HG02870 (cell line): ENCODE data around the gene PHKA2.

Experiments used
- ATAC-seq: cut with Tn5 transposase; IDR thresholded peaks from one replicate; pipeline ENCODE4 v1.9.1; 2021; ENCODE audit warnings: mild to moderate bottlenecking, moderate library complexity; ENCODE audit not compliant: unreplicated experiment

PHKA2 gene

DNA sequence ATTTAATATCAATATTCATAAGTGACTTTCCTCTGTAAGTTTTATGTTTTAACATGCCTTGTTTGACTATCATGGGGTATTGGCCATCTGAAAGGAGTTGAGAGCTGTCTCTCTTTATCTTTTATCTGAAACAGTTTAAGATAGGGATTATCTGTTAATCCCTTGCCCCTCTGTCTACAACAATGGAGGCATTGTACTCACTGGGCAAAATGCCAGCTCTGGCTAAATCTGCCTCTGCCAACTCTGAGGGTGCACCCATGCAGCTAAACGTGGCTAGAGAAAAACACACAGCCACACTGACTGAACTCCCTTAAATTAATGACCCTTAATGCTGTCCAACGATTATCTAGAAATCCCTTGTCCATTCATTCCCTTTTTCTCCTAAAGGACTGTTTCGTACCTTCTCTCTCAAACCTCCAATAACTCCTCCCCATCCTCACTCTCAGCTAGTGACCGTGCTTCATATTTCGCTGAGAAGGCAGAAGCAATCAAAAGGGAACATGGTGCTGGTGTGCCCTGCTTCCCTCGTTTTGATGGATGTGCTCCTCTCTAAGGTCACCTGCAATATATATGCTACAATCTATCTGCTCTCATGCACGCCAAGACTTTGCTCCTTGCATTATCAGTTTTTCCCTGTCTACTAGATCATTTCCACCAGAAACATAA is 10.3 kb downstream of the PHKA2 start:
- ATAC-seq = no peak

DNA sequence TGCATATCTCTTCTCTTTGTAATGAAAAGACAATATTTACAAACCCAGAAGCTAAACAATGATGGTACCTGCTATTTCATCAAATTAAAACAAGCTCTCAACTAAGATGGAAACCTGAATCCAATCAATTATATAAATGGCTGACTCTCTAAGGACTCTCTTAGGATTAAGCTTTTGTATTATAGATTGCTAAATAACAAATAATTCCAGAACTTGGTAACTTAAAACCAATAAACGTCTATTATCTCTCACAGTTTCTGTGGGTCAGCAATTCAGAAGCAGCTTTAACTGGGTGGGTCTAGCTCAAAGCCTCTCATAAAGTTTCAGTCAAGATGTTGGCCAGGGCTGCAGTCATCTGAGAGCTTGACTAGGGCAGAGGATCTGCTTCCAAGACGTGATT is 12.4 kb downstream of the PHKA2 start:
- ATAC-seq = no peak

- ATAC-seq = no peak
These were observed 13.4 kb downstream of the PHKA2 start for GRCh38 chrX:18970465-18970864.

DNA sequence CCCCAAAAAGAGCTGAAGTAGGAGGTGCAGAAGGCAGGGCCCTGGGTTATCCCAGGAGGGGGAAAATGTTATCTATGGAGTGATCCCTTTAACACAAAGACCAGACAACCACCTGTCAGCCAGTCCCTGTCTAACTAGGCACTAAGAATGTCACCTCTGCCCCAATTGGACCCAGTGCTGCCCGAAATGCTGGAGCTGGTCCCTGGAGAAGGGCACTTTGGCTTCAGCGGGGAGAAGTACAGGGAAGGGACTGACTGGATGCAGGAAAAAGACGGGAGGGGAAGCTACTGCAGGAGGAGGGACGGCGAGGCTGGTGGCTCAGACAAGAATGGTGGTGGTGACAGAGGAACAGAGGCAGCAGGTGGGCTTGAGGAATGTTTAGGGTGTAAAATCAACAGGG is 17.3 kb downstream of the PHKA2 start:
- no peak for ATAC-seq

- ATAC-seq = no peak
These were observed 19.0 kb downstream of the PHKA2 start for GRCh38 chrX:18964901-18965300.

DNA sequence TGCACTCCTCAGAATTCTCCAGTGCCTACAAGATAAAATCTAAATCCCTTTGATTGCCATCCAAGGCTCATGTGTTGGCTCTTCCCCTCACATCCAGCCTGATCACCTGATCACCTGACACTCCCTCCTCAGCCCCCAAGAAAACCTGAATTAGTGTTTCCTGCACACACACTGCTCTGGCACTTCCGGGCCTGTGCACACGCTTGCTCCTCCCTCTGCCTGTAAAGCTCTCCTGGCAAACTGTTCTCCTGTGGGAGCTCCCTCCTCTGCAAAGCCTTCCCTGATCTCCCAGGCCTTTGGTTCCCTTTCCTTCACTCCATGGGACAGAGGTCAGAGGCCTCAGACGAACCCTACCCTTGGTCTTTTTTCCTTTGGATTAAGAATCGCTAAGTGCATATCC is 19.9 kb downstream of the PHKA2 start:
- no peak for ATAC-seq

DNA sequence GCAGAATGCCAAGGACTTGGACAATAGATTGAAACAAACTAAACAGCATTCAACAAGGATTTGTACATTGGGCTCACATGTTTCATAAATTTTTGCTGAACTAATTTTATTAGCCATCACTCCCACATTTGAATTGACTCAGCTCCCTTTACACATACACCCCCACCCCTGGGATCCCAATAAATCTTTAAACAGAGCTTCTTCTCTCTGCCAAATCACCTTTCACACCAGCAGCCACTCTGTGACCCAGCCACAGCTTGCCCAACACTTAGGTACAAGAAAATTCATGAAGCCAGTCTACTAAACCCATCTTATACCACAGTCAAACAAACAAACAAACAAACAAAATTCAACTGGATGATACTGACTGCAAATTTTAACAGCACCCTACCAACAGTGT is 21.6 kb downstream of the PHKA2 start:
- no peak for ATAC-seq

- ATAC-seq = no peak
These were observed 22.2 kb downstream of the PHKA2 start for GRCh38 chrX:18961686-18962085.

DNA sequence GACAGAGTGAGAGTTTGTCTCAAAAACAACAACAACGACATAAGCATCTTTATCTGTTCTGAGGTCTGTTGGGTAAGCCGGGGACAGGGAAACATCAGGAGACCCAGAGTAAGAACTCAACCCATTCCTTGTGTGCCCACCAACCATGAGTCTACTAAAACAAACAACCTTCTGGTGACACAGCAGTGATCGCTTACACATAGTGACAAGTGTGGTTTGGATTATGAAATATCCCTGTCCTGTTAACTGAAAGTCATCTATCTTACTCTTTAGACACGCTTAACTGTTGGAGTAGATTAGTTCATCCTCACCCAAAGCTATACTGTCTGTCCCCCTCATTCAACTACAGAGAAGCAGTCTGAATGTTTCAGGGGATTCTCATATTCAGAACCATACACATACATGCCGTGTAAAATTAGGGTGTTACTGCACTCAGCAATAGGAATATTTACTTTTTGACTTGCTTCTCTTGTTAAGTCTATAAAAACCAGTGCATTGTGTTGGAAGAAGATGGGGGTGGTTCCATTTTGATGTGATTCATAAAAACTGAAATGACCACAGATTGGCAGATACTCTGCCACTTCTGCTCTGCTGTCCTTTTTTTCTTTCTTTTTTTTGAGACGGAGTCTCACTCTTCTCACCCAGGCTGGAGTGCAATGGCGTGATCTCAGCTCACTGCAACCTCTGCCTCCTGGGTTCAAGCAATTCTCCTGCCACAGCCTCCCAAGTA is 27.4 kb downstream of the PHKA2 start:
- ATAC-seq = no peak

- ATAC-seq = no peak
These were observed 28.2 kb downstream of the PHKA2 start for GRCh38 chrX:18955676-18956075.

GRCh38 chrX:18951032-18951431 is 32.9 kb downstream of the PHKA2 start:
- ATAC-seq = no peak

GRCh38 chrX:18949944-18950301 is 34.0 kb downstream of the PHKA2 start:
- ATAC-seq = no peak

DNA sequence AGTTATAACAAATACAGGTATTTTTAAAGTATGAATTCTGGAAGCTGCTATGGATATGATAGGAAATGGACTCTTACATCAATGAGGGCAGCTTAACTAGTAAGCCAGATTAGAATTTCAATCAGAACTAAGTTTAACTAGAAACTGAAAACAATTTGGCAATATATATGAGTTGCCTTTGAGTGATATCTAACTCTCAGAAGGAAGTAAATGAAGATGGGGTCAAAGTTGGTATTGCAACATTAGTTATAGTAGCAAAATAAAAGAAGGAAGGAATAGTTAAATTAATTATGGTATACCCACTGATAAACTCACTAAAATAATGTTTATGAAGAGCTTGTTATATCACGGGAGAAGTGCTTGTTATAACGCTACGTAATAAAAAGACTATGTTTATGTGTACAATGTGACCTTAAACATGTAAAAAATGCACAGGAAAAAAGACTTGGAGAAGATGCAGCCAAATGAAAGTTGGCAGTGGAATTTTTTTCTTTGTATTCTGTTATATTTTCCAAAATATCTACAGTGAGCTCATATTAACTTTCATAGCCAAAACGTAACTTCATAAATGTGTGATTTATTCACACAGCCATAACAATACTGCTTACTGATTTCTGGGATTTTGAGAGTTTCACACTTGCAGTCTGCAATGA is 34.5 kb downstream of the PHKA2 start:
- ATAC-seq = no peak

GRCh38 chrX:18946611-18947010 is 37.3 kb downstream of the PHKA2 start:
- no peak for ATAC-seq

DNA sequence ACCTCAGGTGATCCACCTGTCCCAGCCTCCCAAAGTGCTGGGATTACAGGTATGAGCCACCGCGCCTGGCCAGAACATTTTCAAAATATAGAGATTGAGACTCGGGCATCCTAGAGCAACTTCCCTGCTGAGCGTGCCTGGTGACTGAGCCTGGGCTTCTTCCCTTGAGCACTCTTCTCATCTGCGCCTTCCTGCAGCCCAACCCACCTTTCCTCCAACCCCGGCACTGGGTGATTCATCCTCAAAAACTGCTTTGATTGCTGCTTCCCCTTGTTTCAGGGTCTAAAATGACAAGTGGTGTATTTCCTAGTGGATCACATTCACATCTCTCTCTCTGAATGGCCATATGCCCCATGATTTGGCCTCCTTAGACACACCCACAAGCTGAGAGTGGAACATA is 37.8 kb downstream of the PHKA2 start:
- no peak for ATAC-seq

- no peak for ATAC-seq
These were observed 38.4 kb downstream of the PHKA2 start for GRCh38 chrX:18945483-18945882.

- ATAC-seq = no peak
These were observed 39.4 kb downstream of the PHKA2 start for GRCh38 chrX:18944482-18944881.

- no peak for ATAC-seq
These were observed 42.0 kb downstream of the PHKA2 start for GRCh38 chrX:18941896-18942295.

DNA sequence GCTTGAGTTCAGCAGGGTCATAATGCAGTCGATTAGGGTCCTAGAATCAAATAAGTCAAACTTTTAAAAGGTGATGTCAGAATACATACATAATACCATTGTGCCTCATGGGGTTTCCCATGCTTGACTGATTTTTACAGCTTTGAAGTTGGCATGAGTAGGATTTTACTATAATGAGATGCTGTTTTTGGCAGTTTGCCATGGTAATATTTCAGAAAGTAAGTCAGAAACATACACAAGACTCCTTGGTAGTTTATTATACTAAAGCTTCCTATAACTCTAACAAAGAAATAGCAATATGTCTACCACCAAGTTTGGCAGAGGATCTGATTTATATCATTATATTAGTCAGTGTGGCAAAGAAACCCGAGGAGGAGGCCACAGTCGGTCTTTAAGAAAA is 45.2 kb downstream of the PHKA2 start:
- ATAC-seq = no peak

DNA sequence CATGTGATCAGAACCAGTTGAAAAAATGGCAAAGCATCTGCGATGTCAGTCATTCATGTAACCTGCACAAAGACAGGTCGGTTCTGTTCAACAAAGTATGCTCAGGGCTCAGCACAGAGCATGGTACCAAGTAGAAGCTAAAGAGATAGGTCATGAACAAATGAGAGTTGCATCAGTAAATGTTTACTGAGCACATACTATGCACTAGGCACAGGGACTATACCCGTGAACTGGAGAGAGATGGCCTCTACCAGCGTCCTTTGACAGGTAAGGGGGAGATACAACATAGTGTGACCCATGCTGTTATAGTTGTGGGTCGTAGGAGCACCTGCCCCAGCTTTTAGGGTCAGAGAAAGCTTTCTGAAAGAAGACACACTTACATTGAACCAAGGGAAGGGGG is 46.7 kb downstream of the PHKA2 start:
- no peak for ATAC-seq

DNA sequence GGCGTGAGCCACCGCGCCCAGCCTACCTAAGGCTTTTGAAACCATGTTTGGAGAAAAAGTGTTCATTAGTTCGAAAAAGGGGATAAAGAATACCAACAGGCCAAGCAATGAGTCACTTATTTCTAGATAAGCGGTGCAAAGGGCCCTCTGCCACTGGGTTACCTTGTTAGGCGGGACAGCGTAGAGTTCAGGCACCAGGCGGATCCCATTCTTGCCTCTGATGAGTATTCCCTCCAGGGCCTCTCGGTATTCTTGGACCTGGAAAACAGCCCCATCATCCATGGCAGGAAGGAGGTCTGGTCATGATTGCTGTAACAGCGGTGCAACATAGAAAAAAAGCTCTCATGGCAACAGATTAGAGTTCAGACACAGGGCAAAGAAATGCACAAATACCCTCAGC is 48.0 kb downstream of the PHKA2 start:
- no peak for ATAC-seq

DNA sequence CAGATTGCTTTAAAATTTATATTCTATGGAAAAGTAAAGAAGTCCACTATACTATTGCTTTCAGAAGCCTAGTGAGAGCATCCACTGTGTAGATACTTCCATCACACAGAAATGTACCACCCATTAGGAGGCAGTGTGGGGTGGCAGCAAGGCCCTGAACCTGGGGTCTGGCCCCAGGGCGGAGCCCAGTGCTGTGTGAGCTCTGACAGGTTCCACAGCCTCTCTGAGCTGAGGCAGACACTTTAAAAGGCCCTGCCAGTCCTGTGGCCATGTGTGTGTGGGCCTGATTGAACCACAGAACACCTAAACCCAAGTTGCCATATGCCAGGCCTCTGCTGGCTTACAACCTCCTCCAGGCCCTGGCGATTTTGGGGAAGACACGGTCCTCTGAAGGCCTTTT is 49.2 kb downstream of the PHKA2 start:
- no peak for ATAC-seq
